WERI-Rb-1 (cell line): ENCODE measurements around the gene CD99L2.

Experiments used
- DNase-seq: peaks from one replicate; pipeline ENCODE4 v3.0.0-alpha.2; 2020
- H3K27ac ChIP-seq: fragments of 250-450 bp; sonication (Bioruptor Pico); 2 replicates; pipeline ENCODE4 v1.5.1; 2020; ENCODE audit warnings: mild to moderate bottlenecking, moderate library complexity
- H3K27me3 ChIP-seq: fragments of 250-450 bp; sonication (Bioruptor Pico); 2 replicates; pipeline ENCODE4 v1.5.1; 2021; ENCODE audit warnings: mild to moderate bottlenecking, low read depth, moderate library complexity; ENCODE audit not compliant: insufficient read depth, severe bottlenecking
- H3K36me3 ChIP-seq: fragments of 250-450 bp; sonication (Bioruptor Pico); 2 replicates; pipeline ENCODE4 v1.5.1; 2020; ENCODE audit warnings: mild to moderate bottlenecking, moderate library complexity
- H3K4me3 ChIP-seq: 2 replicates; pipeline ENCODE4 v1.5.1; 2011; ENCODE audit warnings: low read depth, mild to moderate bottlenecking, control low read depth, low read length
- H3K9me3 ChIP-seq: fragments of 250-450 bp; sonication (Bioruptor Pico); 2 replicates; pipeline ENCODE4 v1.5.1; 2021; ENCODE audit warnings: mild to moderate bottlenecking, moderate library complexity; ENCODE audit not compliant: severe bottlenecking
- TF ChIP-seq, protein P1 (sequence below): IDR thresholded peaks from 2 replicates; pipeline ENCODE4 v1.5.1; 2011; ENCODE audit warnings: low read depth, mild to moderate bottlenecking, control low read depth, inconsistent platforms, low read length

CD99L2 gene

GRCh38 chrX:150805736-150806135, 92.7 kb downstream of the CD99L2 start:
- Histone ChIP-seq H3K27me3 (no peaks in the 10 kb centered on the region), H3K9me3 (no peaks in the 10 kb centered on the region), H3K4me3 (no peak overlapping the region), H3K36me3 (no peaks in the 10 kb centered on the region), H3K27ac (no peak overlapping the region)
- TF ChIP-seq, protein P1, sequence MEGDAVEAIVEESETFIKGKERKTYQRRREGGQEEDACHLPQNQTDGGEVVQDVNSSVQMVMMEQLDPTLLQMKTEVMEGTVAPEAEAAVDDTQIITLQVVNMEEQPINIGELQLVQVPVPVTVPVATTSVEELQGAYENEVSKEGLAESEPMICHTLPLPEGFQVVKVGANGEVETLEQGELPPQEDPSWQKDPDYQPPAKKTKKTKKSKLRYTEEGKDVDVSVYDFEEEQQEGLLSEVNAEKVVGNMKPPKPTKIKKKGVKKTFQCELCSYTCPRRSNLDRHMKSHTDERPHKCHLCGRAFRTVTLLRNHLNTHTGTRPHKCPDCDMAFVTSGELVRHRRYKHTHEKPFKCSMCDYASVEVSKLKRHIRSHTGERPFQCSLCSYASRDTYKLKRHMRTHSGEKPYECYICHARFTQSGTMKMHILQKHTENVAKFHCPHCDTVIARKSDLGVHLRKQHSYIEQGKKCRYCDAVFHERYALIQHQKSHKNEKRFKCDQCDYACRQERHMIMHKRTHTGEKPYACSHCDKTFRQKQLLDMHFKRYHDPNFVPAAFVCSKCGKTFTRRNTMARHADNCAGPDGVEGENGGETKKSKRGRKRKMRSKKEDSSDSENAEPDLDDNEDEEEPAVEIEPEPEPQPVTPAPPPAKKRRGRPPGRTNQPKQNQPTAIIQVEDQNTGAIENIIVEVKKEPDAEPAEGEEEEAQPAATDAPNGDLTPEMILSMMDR, result no peak
- no peak for DNase-seq

DNA sequence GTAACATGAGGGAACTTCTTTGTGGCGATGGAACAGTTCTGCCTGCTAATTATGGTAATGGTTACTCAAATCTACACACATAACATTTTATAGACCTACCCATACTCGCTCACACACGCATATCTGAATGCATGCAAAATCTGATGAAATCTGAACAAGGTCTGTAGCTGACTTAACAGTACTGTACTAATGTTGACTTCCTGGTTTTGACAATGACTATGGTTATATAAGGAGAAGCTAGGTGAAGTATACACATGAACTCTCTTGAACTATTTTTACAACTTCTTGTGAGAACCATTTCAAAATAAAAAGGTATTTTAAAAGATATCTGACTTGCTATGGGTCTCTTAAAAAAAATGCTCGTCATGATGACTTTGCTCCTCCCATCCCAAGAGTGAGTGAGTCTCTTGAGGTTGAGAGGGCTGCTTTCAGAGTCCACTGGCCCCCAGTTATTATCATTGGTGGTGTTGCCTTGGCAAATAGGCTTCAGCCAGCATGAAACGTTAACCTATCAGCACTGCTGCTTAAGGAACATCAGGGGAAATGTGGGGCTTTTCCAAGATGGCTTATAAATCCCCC, 105.4 kb downstream of the CD99L2 start:
- TF ChIP-seq, protein P1, result no peak
- no peaks in the 10 kb centered on the region for H3K36me3 ChIP-seq
- no peak overlapping the region for H3K27ac ChIP-seq
- no peak overlapping the region for H3K4me3 ChIP-seq
- no peaks in the 10 kb centered on the region for H3K9me3 ChIP-seq
- no peaks in the 10 kb centered on the region for H3K27me3 ChIP-seq
- DNase-seq, result no peak

DNA sequence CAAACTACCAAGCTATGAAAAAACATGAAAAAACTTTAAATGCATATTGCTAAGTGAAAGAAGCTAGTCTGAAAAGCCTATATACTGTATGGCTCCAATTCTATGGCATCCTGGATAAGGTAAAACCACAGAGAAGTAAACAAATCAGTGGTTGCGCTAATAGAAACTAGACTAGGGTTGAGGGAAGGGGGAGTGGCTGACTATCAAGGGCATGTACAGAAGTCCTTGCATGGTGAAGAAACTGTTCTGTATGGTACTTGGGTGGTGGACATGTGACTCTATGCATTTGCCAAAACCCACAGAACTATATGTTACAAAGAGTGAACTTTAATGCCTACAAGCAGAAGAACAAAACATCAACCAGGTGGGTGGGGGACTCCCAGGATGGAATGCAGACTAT, 108.4 kb downstream of the CD99L2 start:
- Histone ChIP-seq H3K36me3 (no peaks in the 10 kb centered on the region), H3K27me3 (no peaks in the 10 kb centered on the region), H3K4me3 (no peak overlapping the region), H3K27ac (no peak overlapping the region), H3K9me3 (no peaks in the 10 kb centered on the region)
- no peak for DNase-seq
- TF ChIP-seq, protein P1, result no peak

GRCh38 chrX:150781677-150782076, 116.8 kb downstream of the CD99L2 start:
- Histone ChIP-seq H3K27me3 (peaks cover 5% of the 10 kb centered on the region), H3K4me3 (no peak overlapping the region), H3K9me3 (no peaks in the 10 kb centered on the region), H3K27ac (no peak overlapping the region), H3K36me3 (no peaks in the 10 kb centered on the region)
- TF ChIP-seq, protein P1, result no peak
- no peak for DNase-seq

GRCh38 chrX:150779385-150779784, 119.1 kb downstream of the CD99L2 start:
- Histone ChIP-seq H3K27ac (no peak overlapping the region), H3K9me3 (no peaks in the 10 kb centered on the region), H3K27me3 (peaks cover 11% of the 10 kb centered on the region), H3K4me3 (no peak overlapping the region), H3K36me3 (no peaks in the 10 kb centered on the region)
- TF ChIP-seq, protein P1, result no peak
- DNase-seq, result no peak
